SU-DHL-6 (cell line): ENCODE results near the gene TRIM66.

Experiments
- EZH2phosphoT487 ChIP-seq: fragments of 200-600 bp; sonication (generic), shearing (Covaris generic); conservative IDR thresholded peaks from 2 replicates; pipeline ENCODE4 v1.6.1; 2018; ENCODE audit warnings: mild to moderate bottlenecking, antibody characterized with exemption, low read length, moderate library complexity, mixed read lengths
- TF ChIP-seq, protein P1 (sequence below): fragments of 200-600 bp; sonication (generic); IDR thresholded peaks from one replicate; pipeline ENCODE4 v1.5.1; 2017; ENCODE audit warnings: antibody characterized with exemption, mild to moderate bottlenecking, low read length, moderate library complexity; ENCODE audit not compliant: insufficient read depth, poor library complexity, severe bottlenecking

GRCh38 chr11:8711895-8712442, 29.5 kb upstream of the TRIM66 start:
- TF ChIP-seq, protein P1, sequence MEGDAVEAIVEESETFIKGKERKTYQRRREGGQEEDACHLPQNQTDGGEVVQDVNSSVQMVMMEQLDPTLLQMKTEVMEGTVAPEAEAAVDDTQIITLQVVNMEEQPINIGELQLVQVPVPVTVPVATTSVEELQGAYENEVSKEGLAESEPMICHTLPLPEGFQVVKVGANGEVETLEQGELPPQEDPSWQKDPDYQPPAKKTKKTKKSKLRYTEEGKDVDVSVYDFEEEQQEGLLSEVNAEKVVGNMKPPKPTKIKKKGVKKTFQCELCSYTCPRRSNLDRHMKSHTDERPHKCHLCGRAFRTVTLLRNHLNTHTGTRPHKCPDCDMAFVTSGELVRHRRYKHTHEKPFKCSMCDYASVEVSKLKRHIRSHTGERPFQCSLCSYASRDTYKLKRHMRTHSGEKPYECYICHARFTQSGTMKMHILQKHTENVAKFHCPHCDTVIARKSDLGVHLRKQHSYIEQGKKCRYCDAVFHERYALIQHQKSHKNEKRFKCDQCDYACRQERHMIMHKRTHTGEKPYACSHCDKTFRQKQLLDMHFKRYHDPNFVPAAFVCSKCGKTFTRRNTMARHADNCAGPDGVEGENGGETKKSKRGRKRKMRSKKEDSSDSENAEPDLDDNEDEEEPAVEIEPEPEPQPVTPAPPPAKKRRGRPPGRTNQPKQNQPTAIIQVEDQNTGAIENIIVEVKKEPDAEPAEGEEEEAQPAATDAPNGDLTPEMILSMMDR, result no peak
- TF ChIP-seq EZH2phosphoT487, result no peak
